Measurements from ENCODE around the gene COL28A1. TPM values are rescaled to one million over a fixed set of nuclear protein-coding genes. Genes with fewer than 3 reads are reported as not detected.

Gene COL28A1
- total RNA-seq, 1 experiment from 2014 or later: 0.81 TPM

DNA sequence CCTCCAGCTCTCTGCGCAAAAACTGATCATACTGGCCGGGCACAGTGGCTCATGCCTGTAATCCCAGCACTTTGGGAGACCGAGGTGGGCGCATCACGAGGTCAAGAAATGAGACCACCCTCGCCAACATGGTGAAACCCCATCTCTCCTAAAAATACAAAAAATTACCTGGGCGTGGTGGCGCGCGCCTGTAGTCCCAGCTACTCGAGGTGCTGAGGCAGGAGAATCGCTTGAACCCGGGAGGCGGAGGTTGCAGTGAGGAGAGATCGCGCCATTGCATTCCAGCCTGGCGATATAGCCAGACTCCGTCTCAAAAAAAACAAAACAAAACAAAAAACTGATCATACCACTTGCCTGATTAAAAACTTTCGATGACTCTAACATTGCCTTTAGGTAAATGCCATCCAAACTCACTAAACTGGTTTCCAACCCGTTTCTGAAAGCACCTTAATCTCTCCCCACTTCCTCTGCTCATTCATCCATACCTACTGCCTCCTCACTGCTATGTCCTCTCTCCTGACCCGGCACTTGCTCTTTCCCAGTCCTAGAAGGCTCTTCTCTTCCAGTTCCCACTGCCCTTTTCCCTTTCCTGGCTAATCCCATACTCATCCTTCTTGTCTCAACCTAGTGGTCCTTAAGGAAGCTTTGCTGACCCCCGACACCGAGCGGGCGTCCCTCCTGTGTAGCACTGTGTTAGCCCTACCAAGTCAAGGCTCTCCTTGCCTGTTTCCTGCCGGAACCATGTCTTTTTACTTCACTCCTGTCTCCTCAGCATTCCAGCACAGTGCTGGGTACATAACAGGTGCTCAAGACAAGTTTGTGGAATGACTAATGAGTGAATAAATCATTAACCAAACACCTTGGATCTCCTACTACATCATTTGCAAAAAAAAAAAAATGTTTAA lies 30.3 kb upstream of the COL28A1 start:
- no peak overlapping the region for H3K4me3 Mint-ChIP-seq
- CTCF ChIA-PET: interaction anchor here (0.5 kb wide), 1 partner anchor 336 kb away, joined by 3 read pairs; no protein-coding TSS in a partner anchor
- H3K4me1 Mint-ChIP-seq: peaks cover 20% of the 10 kb centered on the region
- no peak overlapping the region for H3K27ac Mint-ChIP-seq
- no peaks in the 10 kb centered on the region for H3K27me3 Mint-ChIP-seq (ENCODE audit: low read depth)
- ATAC-seq (peak; percentile 35), DNase-seq (ENCODE audit: low spot score) (no peak)
- H3K9me3 Mint-ChIP-seq: peaks cover 18% of the 10 kb centered on the region
- H3K36me3 Mint-ChIP-seq: peaks cover 23% of the 10 kb centered on the region
- POLR2A ChIA-PET: interaction anchor here (0.6 kb wide), 1 partner anchor 397 kb away, joined by 4 read pairs; no protein-coding TSS in a partner anchor
- TF ChIP-seq PRRX2 (CRISPR knock-in tag; IDR thresholded peaks at IDR 0.05): no peak
- no peak for TF ChIP-seq CREB1 (CRISPR knock-in tag; IDR thresholded peaks at IDR 0.05)
- TF ChIP-seq EMX1 (CRISPR knock-in tag; IDR thresholded peaks at IDR 0.05): 0 out of 2 replicates have a peak, but pooled peaks have one; percentile 4
- no peak for TF ChIP-seq ELF4 (CRISPR knock-in tag; IDR thresholded peaks at IDR 0.05; ENCODE audit: low read depth)
- no peak for TF ChIP-seq MYBL2 (CRISPR knock-in tag; IDR thresholded peaks at IDR 0.05)
- TF ChIP-seq ETV6 (CRISPR knock-in tag; IDR thresholded peaks at IDR 0.05): 0 out of 2 replicates have a peak, but pooled peaks have one; percentile 12
- TF ChIP-seq MLX (CRISPR knock-in tag; IDR thresholded peaks at IDR 0.05): no peak
- no peak for TF ChIP-seq MAX (CRISPR knock-in tag; IDR thresholded peaks at IDR 0.05)
- TF ChIP-seq HMGXB4 (CRISPR knock-in tag; IDR thresholded peaks at IDR 0.05): no peak
- no peak for TF ChIP-seq RORB (CRISPR knock-in tag; IDR thresholded peaks at IDR 0.05)
- TF ChIP-seq RELA (CRISPR knock-in tag; IDR thresholded peaks at IDR 0.05; ENCODE audit: borderline replicate concordance): no peak

DNA sequence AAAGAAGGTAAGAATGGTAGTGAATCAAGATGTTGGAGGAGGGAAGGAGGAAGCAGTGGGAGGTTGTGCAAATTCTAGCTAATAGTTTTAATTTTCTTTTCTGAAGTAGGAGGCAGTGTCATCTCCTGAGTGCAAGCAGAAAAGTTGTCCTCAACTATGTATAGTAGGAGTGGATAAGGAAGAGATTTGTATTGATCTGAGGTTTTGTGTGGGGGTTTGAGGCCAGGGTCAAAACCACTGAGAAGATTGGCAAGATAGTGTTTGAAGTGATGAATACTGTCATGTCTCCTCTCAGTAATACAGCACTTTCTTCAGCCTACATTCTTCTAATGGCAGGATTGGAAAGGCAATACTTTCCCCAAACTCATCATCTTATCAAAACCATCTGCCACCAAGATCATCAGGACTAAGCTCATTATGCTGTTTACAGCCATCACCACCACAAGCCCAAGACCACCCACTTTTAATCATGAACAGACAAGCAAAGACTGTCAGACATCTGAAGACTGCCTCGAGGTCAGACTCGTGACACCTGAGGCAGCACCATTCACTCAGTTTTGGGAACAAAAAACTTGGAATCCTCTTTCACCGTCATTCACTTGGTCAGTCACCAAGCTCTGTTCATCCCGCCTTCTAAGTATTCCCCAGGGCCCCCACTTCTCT lies 29.5 kb upstream of the COL28A1 start:
- peaks cover 16% of the 10 kb centered on the region for H3K9me3 Mint-ChIP-seq
- POLR2A ChIA-PET: no interaction called here
- TF ChIP-seq, protein P1, sequence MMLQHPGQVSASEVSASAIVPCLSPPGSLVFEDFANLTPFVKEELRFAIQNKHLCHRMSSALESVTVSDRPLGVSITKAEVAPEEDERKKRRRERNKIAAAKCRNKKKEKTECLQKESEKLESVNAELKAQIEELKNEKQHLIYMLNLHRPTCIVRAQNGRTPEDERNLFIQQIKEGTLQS (CRISPR knock-in tag; conservative IDR thresholded peaks at IDR 0.05): no peak
- TF ChIP-seq, protein P2, sequence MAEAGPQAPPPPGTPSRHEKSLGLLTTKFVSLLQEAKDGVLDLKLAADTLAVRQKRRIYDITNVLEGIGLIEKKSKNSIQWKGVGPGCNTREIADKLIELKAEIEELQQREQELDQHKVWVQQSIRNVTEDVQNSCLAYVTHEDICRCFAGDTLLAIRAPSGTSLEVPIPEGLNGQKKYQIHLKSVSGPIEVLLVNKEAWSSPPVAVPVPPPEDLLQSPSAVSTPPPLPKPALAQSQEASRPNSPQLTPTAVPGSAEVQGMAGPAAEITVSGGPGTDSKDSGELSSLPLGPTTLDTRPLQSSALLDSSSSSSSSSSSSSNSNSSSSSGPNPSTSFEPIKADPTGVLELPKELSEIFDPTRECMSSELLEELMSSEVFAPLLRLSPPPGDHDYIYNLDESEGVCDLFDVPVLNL (CRISPR knock-in tag; IDR thresholded peaks at IDR 0.05; ENCODE audit: borderline replicate concordance, low read depth): no peak
- no peak for TF ChIP-seq ZNF219 (CRISPR knock-in tag; IDR thresholded peaks at IDR 0.05; ENCODE audit: borderline replicate concordance)
- no peak for TF ChIP-seq KAT7 (CRISPR knock-in tag; IDR thresholded peaks at IDR 0.05; ENCODE audit: borderline replicate concordance)
- TF ChIP-seq PREB (CRISPR knock-in tag; IDR thresholded peaks at IDR 0.05; ENCODE audit: borderline replicate concordance): no peak
- TF ChIP-seq NFATC4 (CRISPR knock-in tag; IDR thresholded peaks at IDR 0.05): no peak
- TF ChIP-seq GABPB1 (CRISPR knock-in tag; IDR thresholded peaks at IDR 0.05): no peak
- TF ChIP-seq NR1H2 (CRISPR knock-in tag; IDR thresholded peaks at IDR 0.05): no peak
- no peak for TF ChIP-seq CBFB (CRISPR knock-in tag; IDR thresholded peaks at IDR 0.05; ENCODE audit: low read depth)
- no peak for TF ChIP-seq FOXK1 (CRISPR knock-in tag; IDR thresholded peaks at IDR 0.05)
- no peak for TF ChIP-seq HMGXB4 (CRISPR knock-in tag; IDR thresholded peaks at IDR 0.05)
- TF ChIP-seq IRF2 (CRISPR knock-in tag; IDR thresholded peaks at IDR 0.05; ENCODE audit: borderline replicate concordance, low read depth): no peak
- no peak for TF ChIP-seq STAT6 (CRISPR knock-in tag; conservative IDR thresholded peaks at IDR 0.05; ENCODE audit: low read depth)

More for the DNA sequence above, 29.5 kb upstream of the COL28A1 start:
- no peak for DNase-seq (ENCODE audit: low spot score)
- peaks cover 20% of the 10 kb centered on the region for H3K4me1 Mint-ChIP-seq
- no peak overlapping the region for H3K27ac Mint-ChIP-seq
- H3K4me3 Mint-ChIP-seq: no peak overlapping the region
- no peaks in the 10 kb centered on the region for H3K27me3 Mint-ChIP-seq (ENCODE audit: low read depth)
- CTCF ChIA-PET: no interaction called here
- peaks cover 17% of the 10 kb centered on the region for H3K36me3 Mint-ChIP-seq
- ATAC-seq: no peak
